ENCODE results near the gene CCDC71.

CCDC71 gene

GRCh38 chr3:49132437-49133225 lies 33.5 kb downstream of the CCDC71 start, which contains the start of gene LAMB2 (continued):
- no peak for TF ChIP-seq ZSCAN18 (tag by site-specific recombination; IDR thresholded peaks at IDR 0.05)
- TF ChIP-seq SETDB1 (IDR thresholded peaks at IDR 0.05; ENCODE audit: insufficient read length, low read length): no peak
- no peak for TF ChIP-seq ZNF280D (tag by site-specific recombination; IDR thresholded peaks at IDR 0.05)
- TF ChIP-seq ZNF202 (tag by site-specific recombination; IDR thresholded peaks at IDR 0.05; ENCODE audit: borderline replicate concordance): no peak
- TF ChIP-seq ZNF174 (tag by site-specific recombination; IDR thresholded peaks at IDR 0.05): no peak
- peak; percentile 74 for TF ChIP-seq KLF8 (tag by site-specific recombination; IDR thresholded peaks at IDR 0.05)
- TF ChIP-seq ZNF112 (tag by site-specific recombination; IDR thresholded peaks at IDR 0.05): no peak
- peak; percentile 62; the same call in 1 of the 2 replicates for TF ChIP-seq ZSCAN30 (tag by site-specific recombination; IDR thresholded peaks at IDR 0.05)
- no peak for TF ChIP-seq GLIS2 (tag by site-specific recombination; IDR thresholded peaks at IDR 0.05)
- TF ChIP-seq ZNF747 (tag by site-specific recombination; IDR thresholded peaks at IDR 0.05): no peak
- TF ChIP-seq ZBTB20 (tag by site-specific recombination; IDR thresholded peaks at IDR 0.05): peak; percentile 29; the same call in 1 of the 2 replicates
- TF ChIP-seq ZNF433 (tag by site-specific recombination; IDR thresholded peaks at IDR 0.05; ENCODE audit: low read depth): no peak
- TF ChIP-seq ZNF335 (tag by site-specific recombination; conservative IDR thresholded peaks at IDR 0.05): peak; percentile 73
- TF ChIP-seq ZNF354C (tag by site-specific recombination; IDR thresholded peaks at IDR 0.05; ENCODE audit: borderline replicate concordance, low read depth): no peak
- no peak for TF ChIP-seq ZNF248 (tag by site-specific recombination; IDR thresholded peaks at IDR 0.05)
- no peak for TF ChIP-seq ZNF426 (tag by site-specific recombination; IDR thresholded peaks at IDR 0.05)
- TF ChIP-seq ZNF362 (tag by site-specific recombination; IDR thresholded peaks at IDR 0.05): no peak
- TF ChIP-seq ZNF341 (tag by site-specific recombination; IDR thresholded peaks at IDR 0.05; ENCODE audit: low read depth): peak; percentile 95
- peak; percentile 60; the same call in 1 of the 2 replicates for TF ChIP-seq BCL11A (tag by site-specific recombination; IDR thresholded peaks at IDR 0.05; ENCODE audit: low read depth)
- TF ChIP-seq SCRT2 (tag by site-specific recombination; IDR thresholded peaks at IDR 0.05): 0 out of 2 replicates have a peak, but pooled peaks have one; percentile 16
- no peak for TF ChIP-seq BCL6B (tag by site-specific recombination; IDR thresholded peaks at IDR 0.05)
- TF ChIP-seq ZNF639 (tag by site-specific recombination; IDR thresholded peaks at IDR 0.05): no peak
- no peak for TF ChIP-seq ZNF23 (tag by site-specific recombination; IDR thresholded peaks at IDR 0.05; ENCODE audit: borderline replicate concordance)
- TF ChIP-seq PATZ1 (tag by site-specific recombination; IDR thresholded peaks at IDR 0.05): peak; percentile 51
- TF ChIP-seq ZNF843 (tag by site-specific recombination; IDR thresholded peaks at IDR 0.05): no peak
- no peak for TF ChIP-seq ZNF530 (tag by site-specific recombination; IDR thresholded peaks at IDR 0.05; ENCODE audit: low read depth)
- TF ChIP-seq BCL11B (tag by site-specific recombination; IDR thresholded peaks at IDR 0.05; ENCODE audit: low read depth): 0 out of 2 replicates have a peak, but pooled peaks have one; percentile 33
- TF ChIP-seq KLF17 (tag by site-specific recombination; IDR thresholded peaks at IDR 0.05): peak; percentile 48; the same call in 1 of the 2 replicates

Measured in HEK293 (cell line).